ENCODE results near the gene GLDN.

- TF ChIP-seq CTCF (IDR thresholded peaks at IDR 0.05; ENCODE audit: low read length) (no peak), EZH2 (optimal IDR thresholded peaks at IDR 0.05; ENCODE audit: low read depth, low read length) (no peak), EZH2phosphoT487 (IDR thresholded peaks at IDR 0.05; ENCODE audit: low read length) (no peak)
These were observed 7.9 kb upstream of the GLDN start for GRCh38 chr15:51333571-51333970.
